ENCODE measurements around the gene FCER2.

FCER2 gene

GRCh38 chr19:7729211-7729610 is 27.3 kb upstream of the FCER2 start:
- ChIA-PET POLR2A (ENCODE audit: low non-redundant PET) (no interaction called here), CTCF (no interaction called here)
- no peak overlapping the region for H3K27ac ChIP-seq
- no peak for DNase-seq (ENCODE audit: low spot score)
- TF ChIP-seq, protein P1, sequence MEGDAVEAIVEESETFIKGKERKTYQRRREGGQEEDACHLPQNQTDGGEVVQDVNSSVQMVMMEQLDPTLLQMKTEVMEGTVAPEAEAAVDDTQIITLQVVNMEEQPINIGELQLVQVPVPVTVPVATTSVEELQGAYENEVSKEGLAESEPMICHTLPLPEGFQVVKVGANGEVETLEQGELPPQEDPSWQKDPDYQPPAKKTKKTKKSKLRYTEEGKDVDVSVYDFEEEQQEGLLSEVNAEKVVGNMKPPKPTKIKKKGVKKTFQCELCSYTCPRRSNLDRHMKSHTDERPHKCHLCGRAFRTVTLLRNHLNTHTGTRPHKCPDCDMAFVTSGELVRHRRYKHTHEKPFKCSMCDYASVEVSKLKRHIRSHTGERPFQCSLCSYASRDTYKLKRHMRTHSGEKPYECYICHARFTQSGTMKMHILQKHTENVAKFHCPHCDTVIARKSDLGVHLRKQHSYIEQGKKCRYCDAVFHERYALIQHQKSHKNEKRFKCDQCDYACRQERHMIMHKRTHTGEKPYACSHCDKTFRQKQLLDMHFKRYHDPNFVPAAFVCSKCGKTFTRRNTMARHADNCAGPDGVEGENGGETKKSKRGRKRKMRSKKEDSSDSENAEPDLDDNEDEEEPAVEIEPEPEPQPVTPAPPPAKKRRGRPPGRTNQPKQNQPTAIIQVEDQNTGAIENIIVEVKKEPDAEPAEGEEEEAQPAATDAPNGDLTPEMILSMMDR (conservative IDR thresholded peaks at IDR 0.05; ENCODE audit: low read depth), result no peak

- no peak overlapping the region for H3K27ac ChIP-seq
- POLR2A ChIA-PET (ENCODE audit: low non-redundant PET), result no interaction called here
- CTCF ChIA-PET, result no interaction called here
- TF ChIP-seq, protein P1 (conservative IDR thresholded peaks at IDR 0.05; ENCODE audit: low read depth), result no peak
- no peak for DNase-seq (ENCODE audit: low spot score)
Observed at GRCh38 chr19:7725791-7726190, 23.9 kb upstream of the FCER2 start.

- DNase-seq (ENCODE audit: low spot score), result no peak
- POLR2A ChIA-PET (ENCODE audit: low non-redundant PET), result no interaction called here
- CTCF ChIA-PET, result no interaction called here
Observed at GRCh38 chr19:7722231-7722651, 20.3 kb upstream of the FCER2 start.

GRCh38 chr19:7720351-7720750 is 18.4 kb upstream of the FCER2 start:
- TF ChIP-seq, protein P1 (conservative IDR thresholded peaks at IDR 0.05; ENCODE audit: low read depth), result no peak
- H3K27ac ChIP-seq, result no peak overlapping the region
- no peak for DNase-seq (ENCODE audit: low spot score)
- POLR2A ChIA-PET (ENCODE audit: low non-redundant PET), result no interaction called here
- CTCF ChIA-PET, result no interaction called here

More at GRCh38 chr19:7722231-7722651, 20.3 kb upstream of the FCER2 start:
- H3K27ac ChIP-seq, result no peak overlapping the region
- TF ChIP-seq, protein P1 (conservative IDR thresholded peaks at IDR 0.05; ENCODE audit: low read depth), result no peak

DNA sequence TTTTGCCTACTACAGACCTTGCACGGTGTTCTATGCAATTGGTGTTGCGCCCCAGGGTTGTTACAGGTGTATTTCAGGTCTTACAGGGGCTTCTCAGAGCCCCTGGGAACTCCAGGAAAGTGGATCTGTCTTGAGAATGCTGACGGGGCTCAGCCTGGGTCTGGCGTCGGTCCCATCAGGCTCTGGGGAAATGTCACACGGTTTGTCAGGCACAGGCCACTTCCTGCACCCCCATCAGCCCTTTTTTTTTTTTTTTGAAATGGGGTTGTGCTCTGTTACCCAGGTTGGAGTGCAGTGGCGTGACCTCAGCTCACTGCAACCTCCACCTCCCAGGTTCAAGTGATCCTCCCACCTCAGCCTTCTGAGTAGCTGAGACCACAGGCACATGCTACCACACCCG is 16.7 kb upstream of the FCER2 start:
- H3K27ac ChIP-seq, result no peak overlapping the region
- TF ChIP-seq, protein P1 (conservative IDR thresholded peaks at IDR 0.05; ENCODE audit: low read depth), result no peak
- POLR2A ChIA-PET (ENCODE audit: low non-redundant PET), result no interaction called here
- DNase-seq (ENCODE audit: low spot score), result no peak
- CTCF ChIA-PET, result no interaction called here

GRCh38 chr19:7716762-7717161 is 14.8 kb upstream of the FCER2 start:
- no peak overlapping the region for H3K27ac ChIP-seq
- no peak for DNase-seq (ENCODE audit: low spot score)
- TF ChIP-seq, protein P1 (conservative IDR thresholded peaks at IDR 0.05; ENCODE audit: low read depth), result no peak
- POLR2A ChIA-PET (ENCODE audit: low non-redundant PET), result no interaction called here
- CTCF ChIA-PET, result interaction anchor here (0.8 kb wide), 1 partner anchor 192 kb away, joined by 3 read pairs; no protein-coding TSS in a partner anchor

- POLR2A ChIA-PET (ENCODE audit: low non-redundant PET), result no interaction called here
- CTCF ChIA-PET, result interaction anchor here (0.6 to 0.7 kb wide), 2 partner anchors 9 to 18 kb away, joined by 3 to 9 read pairs; no protein-coding TSS in a partner anchor
- DNase-seq (ENCODE audit: low spot score), result no peak
- H3K27ac ChIP-seq, result no peak overlapping the region
- TF ChIP-seq, protein P1 (conservative IDR thresholded peaks at IDR 0.05; ENCODE audit: low read depth), result no peak
Observed at GRCh38 chr19:7715671-7716070, 13.7 kb upstream of the FCER2 start.

All from RWPE1 (cell line).